ENCODE measurements around the gene CCNF. TPM values are rescaled to one million over a fixed set of nuclear protein-coding genes. Genes with fewer than 3 reads are reported as not detected.

CCNF gene
- polyA plus RNA-seq, 1 experiment, result 7.1 TPM

DNA sequence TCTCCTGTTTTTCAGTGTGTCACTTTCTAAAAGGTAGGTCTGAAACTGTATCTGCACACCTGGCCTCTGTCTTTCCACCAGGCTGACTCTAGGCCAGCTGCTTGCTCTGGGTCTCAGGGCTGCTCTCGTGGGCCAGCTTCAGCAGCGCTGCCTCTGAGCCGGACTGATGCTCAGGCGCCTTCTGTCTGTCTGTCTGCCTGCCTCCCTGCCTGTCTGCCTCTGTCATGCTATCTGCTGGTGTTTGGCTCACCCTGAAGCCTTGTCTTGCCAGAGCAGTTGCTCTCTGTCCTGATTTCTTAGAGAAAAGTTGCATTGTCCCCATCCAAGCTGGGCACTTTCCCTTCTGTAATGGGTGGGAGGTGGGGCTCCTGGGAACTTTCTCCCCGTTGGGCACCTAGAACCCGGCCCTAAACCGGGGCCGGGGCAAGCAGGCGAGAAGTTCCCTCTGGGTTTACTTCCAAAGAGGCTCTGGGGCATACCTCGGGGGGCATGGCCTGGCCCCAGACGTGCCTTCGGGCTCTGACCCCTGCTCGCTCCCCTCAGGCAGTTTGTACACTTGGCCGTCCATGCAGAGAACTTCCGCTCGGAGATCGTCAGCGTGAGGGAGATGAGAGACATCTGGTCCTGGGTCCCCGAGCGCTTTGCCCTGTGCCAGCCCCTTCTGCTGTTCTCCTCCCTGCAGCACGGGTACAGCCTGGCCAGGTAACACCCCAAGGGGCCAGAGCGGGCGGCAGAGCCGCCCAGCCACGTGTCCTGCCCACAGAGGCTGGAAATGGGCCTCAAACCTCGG lies 68.6 kb downstream of the CCNF start:
- CTCF ChIA-PET, result interaction anchor here (1.3 to 1.9 kb wide), 3 partner anchors 15 to 158 kb away, joined by 4 to 6 read pairs (median 5); partner anchors contain the start of gene ABCA3
- peaks cover 33% of the 10 kb centered on the region for H3K36me3 ChIP-seq (ENCODE audit: control insufficient read depth, insufficient read depth, low read length)
- TF ChIP-seq, protein P1, sequence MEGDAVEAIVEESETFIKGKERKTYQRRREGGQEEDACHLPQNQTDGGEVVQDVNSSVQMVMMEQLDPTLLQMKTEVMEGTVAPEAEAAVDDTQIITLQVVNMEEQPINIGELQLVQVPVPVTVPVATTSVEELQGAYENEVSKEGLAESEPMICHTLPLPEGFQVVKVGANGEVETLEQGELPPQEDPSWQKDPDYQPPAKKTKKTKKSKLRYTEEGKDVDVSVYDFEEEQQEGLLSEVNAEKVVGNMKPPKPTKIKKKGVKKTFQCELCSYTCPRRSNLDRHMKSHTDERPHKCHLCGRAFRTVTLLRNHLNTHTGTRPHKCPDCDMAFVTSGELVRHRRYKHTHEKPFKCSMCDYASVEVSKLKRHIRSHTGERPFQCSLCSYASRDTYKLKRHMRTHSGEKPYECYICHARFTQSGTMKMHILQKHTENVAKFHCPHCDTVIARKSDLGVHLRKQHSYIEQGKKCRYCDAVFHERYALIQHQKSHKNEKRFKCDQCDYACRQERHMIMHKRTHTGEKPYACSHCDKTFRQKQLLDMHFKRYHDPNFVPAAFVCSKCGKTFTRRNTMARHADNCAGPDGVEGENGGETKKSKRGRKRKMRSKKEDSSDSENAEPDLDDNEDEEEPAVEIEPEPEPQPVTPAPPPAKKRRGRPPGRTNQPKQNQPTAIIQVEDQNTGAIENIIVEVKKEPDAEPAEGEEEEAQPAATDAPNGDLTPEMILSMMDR (IDR thresholded peaks at IDR 0.05; ENCODE audit: insufficient read depth, low read depth, low read length), result no peak
- no peak overlapping the region for H3K4me3 ChIP-seq (ENCODE audit: low read depth, low read length)
- H3K27me3 ChIP-seq (ENCODE audit: control insufficient read depth, insufficient read depth, low read length), result no peaks in the 10 kb centered on the region
- no peak for DNase-seq (ENCODE audit: low read depth)
- POLR2A ChIA-PET, result no interaction called here

DNA sequence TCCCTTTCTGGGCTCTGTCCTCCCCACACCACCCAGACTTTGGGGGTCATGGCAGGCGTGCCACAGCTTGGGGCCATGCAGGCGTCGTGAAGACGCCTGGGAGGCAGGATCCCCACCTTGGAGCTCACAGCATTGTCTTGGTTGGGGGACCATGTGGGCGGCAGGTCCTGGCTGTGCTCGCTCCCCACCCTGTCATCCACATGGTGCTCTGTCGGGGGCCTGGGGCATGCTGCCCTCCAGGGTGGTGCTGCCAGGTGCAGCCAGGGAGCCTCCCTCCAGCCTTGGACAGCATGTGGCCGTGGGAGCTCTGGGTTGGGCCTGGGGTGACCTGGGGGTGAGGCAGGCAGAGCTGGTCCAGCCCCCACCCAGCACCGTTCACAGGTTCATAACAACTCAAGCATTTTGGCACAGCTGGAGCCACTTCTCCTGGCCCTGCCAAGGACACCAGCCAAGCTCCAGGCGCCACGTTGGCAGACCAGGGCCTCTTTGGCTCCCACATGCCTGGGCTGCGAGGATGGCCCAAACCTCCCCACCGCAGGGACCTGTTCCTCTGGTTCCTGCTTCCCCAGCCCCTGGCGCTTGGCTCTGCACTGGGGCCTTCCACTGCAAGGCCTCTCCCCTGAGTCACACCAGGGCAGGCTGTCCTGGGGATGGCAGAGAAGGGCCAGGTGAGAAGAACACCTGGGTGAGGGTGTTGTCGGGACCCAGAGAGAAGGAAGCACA lies 69.4 kb downstream of the CCNF start:
- DNase-seq (ENCODE audit: low read depth), result no peak
- H3K4me3 ChIP-seq (ENCODE audit: low read depth, low read length), result no peak overlapping the region
- H3K36me3 ChIP-seq (ENCODE audit: control insufficient read depth, insufficient read depth, low read length), result peaks cover 33% of the 10 kb centered on the region
- TF ChIP-seq, protein P1 (IDR thresholded peaks at IDR 0.05; ENCODE audit: insufficient read depth, low read depth, low read length), result no peak
- ChIA-PET POLR2A (no interaction called here), CTCF (interaction anchor here (1.3 kb wide), 1 partner anchor 16 kb away, joined by 4 read pairs; no protein-coding TSS in a partner anchor)
- no peaks in the 10 kb centered on the region for H3K27me3 ChIP-seq (ENCODE audit: control insufficient read depth, insufficient read depth, low read length)

DNA sequence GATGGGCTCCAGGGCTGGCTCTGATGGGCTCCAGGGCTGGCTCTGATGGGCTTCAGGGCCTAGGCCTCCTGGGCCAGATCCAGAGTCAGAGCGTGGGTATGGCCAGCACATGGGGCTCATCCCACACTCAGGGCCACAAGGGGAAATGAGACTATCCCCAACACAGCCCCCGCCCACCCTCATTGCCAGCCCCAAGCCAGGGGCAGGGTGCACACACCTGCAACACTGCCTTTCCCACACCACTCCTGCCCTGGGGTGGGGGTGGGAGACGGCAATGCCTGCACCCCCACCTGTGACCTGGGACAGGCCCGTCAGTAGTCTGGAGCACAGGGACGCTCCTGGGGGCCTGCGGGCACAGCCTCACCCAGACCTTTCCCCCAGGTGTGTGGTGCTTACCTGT lies 70.2 kb downstream of the CCNF start:
- Histone ChIP-seq H3K27me3 (ENCODE audit: control insufficient read depth, insufficient read depth, low read length) (no peaks in the 10 kb centered on the region), H3K4me3 (ENCODE audit: low read depth, low read length) (no peak overlapping the region), H3K36me3 (ENCODE audit: control insufficient read depth, insufficient read depth, low read length) (peaks cover 33% of the 10 kb centered on the region)
- CTCF ChIA-PET, result interaction anchor here (2.2 to 3.8 kb wide), 4 partner anchors 14 to 248 kb away, joined by 5 to 63 read pairs (median 12); partner anchors contain the start of gene ECI1
- POLR2A ChIA-PET, result no interaction called here
- DNase-seq (ENCODE audit: low read depth), result no peak
- TF ChIP-seq, protein P1 (IDR thresholded peaks at IDR 0.05; ENCODE audit: insufficient read depth, low read depth, low read length), result no peak

DNA sequence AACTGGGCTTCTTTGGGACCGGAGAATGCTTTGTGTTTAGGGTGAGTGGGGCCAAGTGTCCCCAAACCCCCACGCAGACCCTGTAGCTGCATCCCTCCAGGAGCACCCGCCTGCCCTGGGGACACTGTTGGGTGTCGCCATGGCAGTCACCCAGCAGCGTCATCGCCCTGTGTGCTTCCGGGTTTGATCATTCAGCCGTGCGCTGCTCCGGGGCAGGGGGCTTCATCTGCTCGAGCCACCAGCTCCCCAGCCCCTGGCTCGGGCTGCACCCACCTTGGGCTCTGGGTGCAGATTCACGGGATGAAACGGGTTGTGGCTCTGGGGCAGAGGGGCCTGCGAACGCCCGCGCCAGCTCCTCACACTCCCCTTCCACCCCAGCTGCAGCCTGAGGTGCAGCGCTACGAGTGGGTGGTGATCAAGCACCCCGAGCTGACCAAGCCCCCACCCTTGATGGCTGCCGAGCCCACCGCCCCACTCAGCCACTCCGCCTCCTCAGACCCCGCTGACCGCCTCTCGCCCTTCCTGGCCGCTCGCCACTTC lies 70.7 kb downstream of the CCNF start:
- CTCF ChIA-PET, result interaction anchor here (0.7 to 3.8 kb wide), 7 partner anchors 8 to 248 kb away, joined by 3 to 63 read pairs (median 10); partner anchors contain the start of gene ECI1
- POLR2A ChIA-PET, result no interaction called here
- TF ChIP-seq, protein P1 (IDR thresholded peaks at IDR 0.05; ENCODE audit: insufficient read depth, low read depth, low read length), result no peak
- DNase-seq (ENCODE audit: low read depth), result no peak
- Histone ChIP-seq H3K4me3 (ENCODE audit: low read depth, low read length) (no peak overlapping the region), H3K27me3 (ENCODE audit: control insufficient read depth, insufficient read depth, low read length) (no peaks in the 10 kb centered on the region), H3K36me3 (ENCODE audit: control insufficient read depth, insufficient read depth, low read length) (peaks cover 33% of the 10 kb centered on the region)

DNA sequence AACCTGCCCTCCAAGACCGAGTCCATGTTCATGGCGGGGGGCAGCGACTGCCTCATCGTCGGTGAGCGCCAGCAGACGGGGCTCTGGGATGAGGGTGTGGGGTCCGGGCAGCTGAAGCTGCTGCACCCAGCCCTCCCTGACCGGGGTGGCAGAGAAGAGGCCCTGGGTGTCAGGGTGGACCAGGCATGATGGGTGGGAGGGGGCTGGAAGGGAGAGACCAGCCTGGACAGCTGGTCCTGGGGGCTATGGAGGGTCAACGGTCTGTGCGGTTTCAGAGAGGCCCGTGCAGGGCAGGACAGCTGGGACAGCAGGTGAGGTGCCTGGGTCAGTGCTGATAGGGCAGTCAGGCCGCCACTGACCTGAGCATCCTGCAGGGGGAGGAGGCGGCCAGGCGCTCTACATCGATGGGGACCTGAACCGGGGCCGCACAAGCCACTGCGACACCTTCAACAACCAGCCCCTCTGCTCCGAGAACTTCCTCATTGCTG lies 71.2 kb downstream of the CCNF start:
- TF ChIP-seq, protein P1 (IDR thresholded peaks at IDR 0.05; ENCODE audit: insufficient read depth, low read depth, low read length), result no peak
- H3K4me3 ChIP-seq (ENCODE audit: low read depth, low read length), result no peak overlapping the region
- H3K36me3 ChIP-seq (ENCODE audit: control insufficient read depth, insufficient read depth, low read length), result peaks cover 33% of the 10 kb centered on the region
- no peak for DNase-seq (ENCODE audit: low read depth)
- H3K27me3 ChIP-seq (ENCODE audit: control insufficient read depth, insufficient read depth, low read length), result no peaks in the 10 kb centered on the region
- ChIA-PET CTCF (interaction anchor here (0.7 to 3.8 kb wide), 23 partner anchors 8 to 352 kb away, joined by 3 to 63 read pairs (median 5); partner anchors contain the start of genes ECI1, NTN3, RAB26 and TBC1D24), POLR2A (no interaction called here)

All from BJ (cell line).